Lower leg skin (tissue), 3 donors: ENCODE results near the gene MAP2K1.

ENCODE experiments used
- POLR2A ChIP-seq, 2 donors: fragments of 450-650 bp; IDR thresholded peaks; one replicate each; pipeline ENCODE4 v1.6.1; 2016 to 2017; ENCODE audit warnings: antibody characterized with exemption in 2 of 2, mild to moderate bottlenecking in 1 of 2, moderate library complexity in 1 of 2
- TF ChIP-seq, protein P1 (sequence below), 3 donors: fragments of 450-650 bp; IDR thresholded peaks; one replicate each; pipeline ENCODE4 v1.5.1; 2016; ENCODE audit warnings: antibody characterized with exemption in 3 of 3, mild to moderate bottlenecking in 3 of 3, moderate library complexity in 2 of 3

GRCh38 chr15:66405615-66406014, 18.9 kb downstream of the MAP2K1 start:
- TF ChIP-seq, protein P1, sequence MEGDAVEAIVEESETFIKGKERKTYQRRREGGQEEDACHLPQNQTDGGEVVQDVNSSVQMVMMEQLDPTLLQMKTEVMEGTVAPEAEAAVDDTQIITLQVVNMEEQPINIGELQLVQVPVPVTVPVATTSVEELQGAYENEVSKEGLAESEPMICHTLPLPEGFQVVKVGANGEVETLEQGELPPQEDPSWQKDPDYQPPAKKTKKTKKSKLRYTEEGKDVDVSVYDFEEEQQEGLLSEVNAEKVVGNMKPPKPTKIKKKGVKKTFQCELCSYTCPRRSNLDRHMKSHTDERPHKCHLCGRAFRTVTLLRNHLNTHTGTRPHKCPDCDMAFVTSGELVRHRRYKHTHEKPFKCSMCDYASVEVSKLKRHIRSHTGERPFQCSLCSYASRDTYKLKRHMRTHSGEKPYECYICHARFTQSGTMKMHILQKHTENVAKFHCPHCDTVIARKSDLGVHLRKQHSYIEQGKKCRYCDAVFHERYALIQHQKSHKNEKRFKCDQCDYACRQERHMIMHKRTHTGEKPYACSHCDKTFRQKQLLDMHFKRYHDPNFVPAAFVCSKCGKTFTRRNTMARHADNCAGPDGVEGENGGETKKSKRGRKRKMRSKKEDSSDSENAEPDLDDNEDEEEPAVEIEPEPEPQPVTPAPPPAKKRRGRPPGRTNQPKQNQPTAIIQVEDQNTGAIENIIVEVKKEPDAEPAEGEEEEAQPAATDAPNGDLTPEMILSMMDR (IDR thresholded peaks at IDR 0.05) = no peak
- TF ChIP-seq POLR2A (IDR thresholded peaks at IDR 0.05) = no peak
